Measurements from ENCODE around the gene ING5. TPM values are rescaled to one million over a fixed set of nuclear protein-coding genes. Genes with fewer than 3 reads are reported as not detected.

The ING5 gene
- total RNA-seq, 1 experiment from 2014 or later, result 39.8 TPM

- DNase-seq (ENCODE audit: low read depth, low spot score) (no peak), ATAC-seq (no peak)
- Histone ChIP-seq H3K27ac (ENCODE audit: low read length) (no peak overlapping the region), H3K36me3 (ENCODE audit: control insufficient read depth, insufficient read depth, low read length) (no peaks in the 10 kb centered on the region; the same call in 1 of the 2 replicates), H3K27me3 (ENCODE audit: control insufficient read depth, insufficient read depth, low read length) (no peaks in the 10 kb centered on the region), H3K9me3 (ENCODE audit: control insufficient read depth, insufficient read depth, low read depth, low read length) (no peaks in the 10 kb centered on the region), H3K4me3 (ENCODE audit: low read depth in 2 of 2, low read length in 2 of 2) (no peak overlapping the region), H3K4me1 (ENCODE audit: control insufficient read depth, insufficient read depth, low read length) (no peaks in the 10 kb centered on the region)
- TF ChIP-seq SIN3A (IDR thresholded peaks at IDR 0.05; ENCODE audit: borderline replicate concordance, insufficient read depth, low read depth, low read length), result no peak
- no peak for TF ChIP-seq TCF7L2 (IDR thresholded peaks at IDR 0.05; ENCODE audit: low read depth, low read length)
- no peak for TF ChIP-seq REST (IDR thresholded peaks at IDR 0.05; ENCODE audit: insufficient read depth in 1 of 2, low read depth in 2 of 2, low read length in 1 of 2)
- TF ChIP-seq CTCF (IDR thresholded peaks at IDR 0.05), result no peak
- no peak for TF ChIP-seq POLR2AphosphoS5 (IDR thresholded peaks at IDR 0.05; ENCODE audit: low read depth, low read length)
- BruUV-seq (replicated peaks), result no TSS peak
- ChIA-PET POLR2A (no interaction called here), CTCF (no interaction called here)
- intact Hi-C loops (cut with micrococcal nuclease; ENCODE audit: unreplicated experiment), result no loop called here
- in situ Hi-C loops (cut with HindIII; ENCODE audit: low pct_unique_long_range_greater_than_20kb, low sequenced_read_pairs), result no loop called here
Observed at GRCh38 chr2:241750076-241750840, 48.4 kb downstream of the ING5 start.

GRCh38 chr2:241751152-241751551 lies 49.3 kb downstream of the ING5 start:
- H3K9me3 ChIP-seq (ENCODE audit: control insufficient read depth, insufficient read depth, low read depth, low read length), result no peaks in the 10 kb centered on the region
- no peak for ATAC-seq
- H3K4me3 ChIP-seq (ENCODE audit: low read depth in 2 of 2, low read length in 2 of 2), result no peak overlapping the region
- in situ Hi-C loops (cut with HindIII; ENCODE audit: low pct_unique_long_range_greater_than_20kb, low sequenced_read_pairs), result no loop called here
- TF ChIP-seq POLR2AphosphoS5 (IDR thresholded peaks at IDR 0.05; ENCODE audit: low read depth, low read length) (no peak), CTCF (IDR thresholded peaks at IDR 0.05) (no peak)
- ChIA-PET POLR2A (no interaction called here), CTCF (no interaction called here)
- H3K4me1 ChIP-seq (ENCODE audit: control insufficient read depth, insufficient read depth, low read length), result no peaks in the 10 kb centered on the region
- H3K36me3 ChIP-seq (ENCODE audit: control insufficient read depth, insufficient read depth, low read length), result no peaks in the 10 kb centered on the region; the same call in 1 of the 2 replicates
- intact Hi-C loops (cut with micrococcal nuclease; ENCODE audit: unreplicated experiment), result no loop called here
- no peak for DNase-seq (ENCODE audit: low read depth, low spot score)
- BruUV-seq (replicated peaks), result no TSS peak
- no peaks in the 10 kb centered on the region for H3K27me3 ChIP-seq (ENCODE audit: control insufficient read depth, insufficient read depth, low read length)
- H3K27ac ChIP-seq (ENCODE audit: low read length), result no peak overlapping the region

Measured in Panc1 (cell line).